Activated CD8-positive, alpha-beta memory T cell treated with anti-CD3 and anti-CD28 coated beads for 1 hour (primary cell): ENCODE results near the gene MTFR2.

Experiments used
- DNase-seq, 2 donors: peaks; one replicate each; pipeline ENCODE4 v3.0.0-alpha.2; 2020; ENCODE audit warnings: low read depth in 1 of 2; ENCODE audit errors: extremely low read depth in 1 of 2

MTFR2 gene

DNA sequence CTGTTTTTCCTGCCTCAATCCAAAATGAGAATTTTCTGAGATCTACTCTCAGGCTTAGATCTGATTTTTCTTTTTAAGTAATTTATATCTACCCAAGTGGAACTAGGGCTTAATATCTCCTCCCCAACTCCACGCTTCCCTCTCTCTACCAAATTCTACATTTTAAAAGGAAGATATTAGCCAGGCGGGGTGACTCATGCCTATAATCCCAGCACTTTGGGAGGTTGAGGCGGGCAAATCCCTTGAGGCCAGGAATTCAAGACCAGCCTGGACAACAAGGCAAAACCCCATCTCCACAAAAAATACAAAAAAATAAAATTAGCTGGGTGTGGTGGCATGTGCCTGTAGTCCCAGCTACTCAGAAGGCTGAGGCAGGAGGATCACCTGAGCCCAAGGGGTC lies 61.0 kb downstream of the MTFR2 start:
- DNase-seq: no peak

DNA sequence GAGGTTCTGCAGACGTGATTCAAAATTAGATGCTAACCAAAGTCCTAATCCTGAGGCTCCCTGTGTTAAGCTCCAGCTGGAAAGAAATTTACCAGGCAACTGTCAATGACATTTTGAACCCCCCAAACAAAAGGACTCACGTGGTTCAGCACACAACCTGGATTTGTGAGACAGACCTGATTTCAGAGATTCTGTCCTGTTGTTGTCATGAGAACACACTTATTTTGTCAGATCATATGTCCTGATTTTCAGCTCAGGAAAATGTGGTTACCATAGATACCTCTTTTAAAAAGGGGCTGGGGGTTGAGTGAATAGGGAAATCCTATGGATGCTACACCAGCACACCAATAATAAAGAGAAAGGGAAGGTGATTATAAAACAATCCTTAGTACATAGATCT lies 61.6 kb downstream of the MTFR2 start:
- DNase-seq: no peak

DNA sequence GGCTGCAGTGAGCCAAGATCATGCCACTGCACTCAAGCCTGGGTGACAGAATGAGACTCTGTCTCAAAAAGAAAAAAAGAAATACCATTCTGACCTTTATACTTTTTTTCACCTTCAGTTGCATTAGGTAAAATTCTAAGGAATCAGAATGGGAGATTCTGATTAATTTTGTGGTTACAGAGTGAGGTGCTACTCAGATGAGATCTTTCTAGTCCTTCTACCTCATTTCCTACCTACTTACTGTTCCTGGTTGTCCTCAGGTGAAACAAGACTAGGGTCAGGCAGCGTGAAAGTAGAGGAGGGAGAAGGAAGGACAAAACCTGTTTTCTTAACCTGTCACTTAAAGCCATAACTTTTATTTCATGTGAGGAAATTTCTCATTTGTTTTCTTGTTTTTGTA lies 63.7 kb downstream of the MTFR2 start:
- no peak for DNase-seq

DNA sequence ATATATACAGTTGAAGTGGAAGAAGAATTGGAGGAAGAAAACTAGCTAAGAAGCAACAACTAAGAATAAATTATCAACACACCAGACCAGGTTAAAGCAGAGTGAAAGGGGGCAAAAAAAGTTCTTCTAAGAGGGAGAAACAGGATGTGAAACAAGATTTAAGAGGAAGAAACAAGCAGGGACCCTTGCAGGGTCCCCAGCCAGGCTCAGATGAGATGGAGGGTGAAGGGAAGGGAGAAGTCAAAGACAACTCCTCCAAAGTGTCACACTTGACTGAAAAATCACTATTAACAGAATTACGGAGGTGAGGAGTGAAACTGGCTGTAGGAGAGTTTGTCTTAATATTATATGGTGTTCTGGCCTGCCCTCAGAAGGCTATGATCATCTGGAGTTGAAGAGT lies 65.4 kb downstream of the MTFR2 start:
- no peak for DNase-seq

DNA sequence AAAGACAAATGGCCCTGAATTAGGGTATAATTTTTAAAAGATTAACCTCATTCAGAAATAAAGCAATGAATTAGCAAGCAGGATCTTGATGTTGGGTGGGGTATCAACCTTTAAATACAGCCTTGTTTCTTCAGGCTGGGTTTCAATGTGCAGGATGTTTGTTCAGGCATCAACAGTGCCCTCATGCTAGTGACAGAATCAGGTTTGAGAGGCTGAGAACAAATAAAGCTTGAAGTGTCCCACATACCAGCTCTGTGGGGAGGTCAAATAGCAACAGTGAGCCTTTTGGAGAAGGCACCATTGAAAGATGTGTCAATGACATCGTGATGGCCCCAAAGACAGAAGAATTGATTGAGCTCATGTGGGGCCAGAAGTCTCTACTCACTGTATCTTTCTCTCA lies 68.2 kb downstream of the MTFR2 start:
- no peak for DNase-seq

DNA sequence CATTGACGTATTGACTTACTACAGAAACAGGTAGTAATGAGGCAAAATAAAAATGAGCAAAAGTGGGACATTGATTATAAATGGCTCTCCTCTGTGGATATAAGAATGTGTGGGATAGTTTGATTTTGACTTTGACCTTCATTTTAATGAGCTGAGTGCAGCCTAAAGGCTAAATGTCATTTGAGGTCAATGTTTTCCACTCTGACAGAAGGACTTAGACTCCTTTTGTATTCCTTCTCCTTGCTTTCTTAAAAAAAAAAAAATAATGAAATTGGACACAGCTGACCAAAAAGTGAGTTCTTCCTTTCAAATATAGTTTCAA lies 68.6 kb downstream of the MTFR2 start:
- no peak for DNase-seq
